Measurements from ENCODE around the gene IQGAP2. TPM values are rescaled to one million over a fixed set of nuclear protein-coding genes. Genes with fewer than 3 reads are reported as not detected.

Gene IQGAP2
- total RNA-seq, 4 donors from 2014 or later: 46.8 to 121 (median 97.0) TPM

- Histone ChIP-seq H3K27me3 (no peaks in the 10 kb centered on the region), H3K4me3 (no peak overlapping the region), H3K4me1 (peaks cover 0 to 8% (median 0%) of the 10 kb centered on the region in 4 donors), H3K36me3 (no peaks in the 10 kb centered on the region), H3K9me3 (no peaks in the 10 kb centered on the region), H3K27ac (no peak overlapping the region)
- DNase-seq: no peak
- 48 to 58% methylated on average over 3 of the region's 3 CpGs for WGBS, 2 donors (ENCODE audit: low coverage in 1 of 2)
- TF ChIP-seq POLR2AphosphoS5 (IDR thresholded peaks at IDR 0.05): no peak
- no peak for TF ChIP-seq POLR2A (IDR thresholded peaks at IDR 0.05)
- no peak for TF ChIP-seq EP300 (IDR thresholded peaks at IDR 0.05; ENCODE audit: low read depth)
- TF ChIP-seq, protein P1, sequence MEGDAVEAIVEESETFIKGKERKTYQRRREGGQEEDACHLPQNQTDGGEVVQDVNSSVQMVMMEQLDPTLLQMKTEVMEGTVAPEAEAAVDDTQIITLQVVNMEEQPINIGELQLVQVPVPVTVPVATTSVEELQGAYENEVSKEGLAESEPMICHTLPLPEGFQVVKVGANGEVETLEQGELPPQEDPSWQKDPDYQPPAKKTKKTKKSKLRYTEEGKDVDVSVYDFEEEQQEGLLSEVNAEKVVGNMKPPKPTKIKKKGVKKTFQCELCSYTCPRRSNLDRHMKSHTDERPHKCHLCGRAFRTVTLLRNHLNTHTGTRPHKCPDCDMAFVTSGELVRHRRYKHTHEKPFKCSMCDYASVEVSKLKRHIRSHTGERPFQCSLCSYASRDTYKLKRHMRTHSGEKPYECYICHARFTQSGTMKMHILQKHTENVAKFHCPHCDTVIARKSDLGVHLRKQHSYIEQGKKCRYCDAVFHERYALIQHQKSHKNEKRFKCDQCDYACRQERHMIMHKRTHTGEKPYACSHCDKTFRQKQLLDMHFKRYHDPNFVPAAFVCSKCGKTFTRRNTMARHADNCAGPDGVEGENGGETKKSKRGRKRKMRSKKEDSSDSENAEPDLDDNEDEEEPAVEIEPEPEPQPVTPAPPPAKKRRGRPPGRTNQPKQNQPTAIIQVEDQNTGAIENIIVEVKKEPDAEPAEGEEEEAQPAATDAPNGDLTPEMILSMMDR (IDR thresholded peaks at IDR 0.05): no peak
- in situ Hi-C loops (cut with MboI; ENCODE audit: low pct_ligation_motif_present in 1 of 4, low pct_unique_long_range_greater_than_20kb in 1 of 4, low sequenced_read_pairs in 3 of 4) (loop anchor here in 2 of 4 donors (25.0 kb wide), 1 partner anchor 125 kb away; the partner anchor contains the start of gene IQGAP2 (in 2 of the 2)), intact Hi-C loops (cut with DNase I; ENCODE audit: low total_unique reads) (no loop called here)
Observed at GRCh38 chr5:76537073-76537543, 134.0 kb downstream of the IQGAP2 start.

GRCh38 chr5:76542241-76542640, 139.2 kb downstream of the IQGAP2 start:
- no peaks in the 10 kb centered on the region for H3K27me3 ChIP-seq
- no peak for TF ChIP-seq EP300 (IDR thresholded peaks at IDR 0.05; ENCODE audit: low read depth)
- TF ChIP-seq, protein P1 (IDR thresholded peaks at IDR 0.05): no peak
- no peak for TF ChIP-seq POLR2A (IDR thresholded peaks at IDR 0.05)
- TF ChIP-seq POLR2AphosphoS5 (IDR thresholded peaks at IDR 0.05): no peak
- 87 to 100% methylated on average over 1 to 6 of the region's 6 CpGs for WGBS, 2 donors (ENCODE audit: low coverage in 1 of 2)
- no peak for DNase-seq
- in situ Hi-C loops (cut with MboI; ENCODE audit: low pct_ligation_motif_present in 1 of 4, low pct_unique_long_range_greater_than_20kb in 1 of 4, low sequenced_read_pairs in 3 of 4): loop anchor here in 3 of 4 donors (10.0 to 25.0 kb wide), 2 partner anchors 130 to 137 kb away; partner anchors contain the start of gene IQGAP2 (in 3 of the 3)
- intact Hi-C loops (cut with DNase I; ENCODE audit: low total_unique reads): no loop called here
- peak overlapping the region in 3 of 4 donors; percentile 42 to 63 (median 53) for H3K27ac ChIP-seq
- peaks cover 0 to 33% (median 13%) of the 10 kb centered on the region in 4 donors for H3K4me1 ChIP-seq
- H3K36me3 ChIP-seq: no peaks in the 10 kb centered on the region
- H3K9me3 ChIP-seq: no peaks in the 10 kb centered on the region
- no peak overlapping the region for H3K4me3 ChIP-seq

GRCh38 chr5:76542887-76543690, 140.0 kb downstream of the IQGAP2 start:
- Histone ChIP-seq H3K4me3 (no peak overlapping the region), H3K36me3 (no peaks in the 10 kb centered on the region), H3K9me3 (no peaks in the 10 kb centered on the region), H3K27ac (peak overlapping the region; percentile 42 to 66 (median 58)), H3K27me3 (no peaks in the 10 kb centered on the region), H3K4me1 (peaks cover 0 to 42% (median 17%) of the 10 kb centered on the region in 4 donors)
- in situ Hi-C loops (cut with MboI; ENCODE audit: low pct_ligation_motif_present in 1 of 4, low pct_unique_long_range_greater_than_20kb in 1 of 4, low sequenced_read_pairs in 3 of 4): loop anchor here in 3 of 4 donors (10.0 to 25.0 kb wide), 2 partner anchors 131 to 138 kb away; partner anchors contain the start of gene IQGAP2 (in 3 of the 3)
- intact Hi-C loops (cut with DNase I; ENCODE audit: low total_unique reads): no loop called here
- DNase-seq: peak; percentile 32
- 72 to 100% methylated on average over 1 to 13 of the region's 13 CpGs for WGBS, 2 donors (ENCODE audit: low coverage in 1 of 2)
- TF ChIP-seq POLR2AphosphoS5 (IDR thresholded peaks at IDR 0.05) (no peak), EP300 (IDR thresholded peaks at IDR 0.05; ENCODE audit: low read depth) (no peak), POLR2A (IDR thresholded peaks at IDR 0.05) (no peak)
- TF ChIP-seq, protein P1 (IDR thresholded peaks at IDR 0.05): no peak

DNA sequence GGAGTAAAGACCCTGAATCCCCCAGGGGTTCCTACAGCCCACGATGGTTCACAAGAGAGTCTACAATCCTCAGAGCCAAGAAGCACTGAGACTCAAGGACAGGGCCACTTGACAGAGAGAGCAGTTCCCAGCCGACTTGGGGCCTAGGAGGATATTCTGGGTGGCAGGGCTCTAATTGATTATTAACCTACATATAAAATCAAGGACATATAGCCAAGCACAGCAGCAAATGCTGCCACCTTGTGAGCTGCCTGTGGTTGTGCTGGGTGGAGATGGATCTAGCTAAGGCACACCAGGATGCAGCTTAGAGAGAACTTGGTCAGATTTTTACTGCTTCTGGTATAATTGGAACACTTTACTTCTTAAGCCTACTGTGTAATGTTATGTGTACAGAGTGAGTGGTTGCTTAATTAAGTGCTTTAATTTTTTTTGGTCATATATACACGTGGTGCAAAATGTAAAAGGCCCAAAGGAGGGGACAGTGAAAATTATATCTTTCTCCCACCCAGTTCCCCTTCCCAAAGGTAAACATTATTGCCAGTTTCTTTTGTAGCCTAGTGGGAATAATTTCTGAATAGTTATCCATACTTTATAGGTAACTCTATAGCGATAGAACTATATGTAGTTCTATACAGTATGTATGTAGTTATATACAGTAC, 141.3 kb downstream of the IQGAP2 start:
- DNase-seq: peak; percentile 70
- TF ChIP-seq POLR2AphosphoS5 (IDR thresholded peaks at IDR 0.05): no peak
- TF ChIP-seq, protein P1 (IDR thresholded peaks at IDR 0.05): peak; percentile 49 to 83 (median 66)
- Histone ChIP-seq H3K4me1 (peaks cover 5 to 55% (median 29%) of the 10 kb centered on the region in 4 donors), H3K36me3 (no peaks in the 10 kb centered on the region), H3K4me3 (no peak overlapping the region), H3K27me3 (no peaks in the 10 kb centered on the region), H3K9me3 (no peaks in the 10 kb centered on the region), H3K27ac (peak overlapping the region; percentile 42 to 66 (median 58))
- intact Hi-C loops (cut with DNase I; ENCODE audit: low total_unique reads) (no loop called here), in situ Hi-C loops (cut with MboI; ENCODE audit: low pct_ligation_motif_present in 1 of 4, low pct_unique_long_range_greater_than_20kb in 1 of 4, low sequenced_read_pairs in 3 of 4) (loop anchor here in 3 of 4 donors (10.0 to 25.0 kb wide), 2 partner anchors 132 to 140 kb away; partner anchors contain the start of gene IQGAP2 (in 3 of the 3))
- 34 to 39% methylated on average over 3 to 4 of the region's 4 CpGs for WGBS, 2 donors (ENCODE audit: low coverage in 1 of 2)

All from transverse colon (tissue), 4 donors.